Spleen (tissue), 11 donors: ENCODE results near the gene MBNL1. TPM values are rescaled to one million over a fixed set of nuclear protein-coding genes. Genes with fewer than 3 reads are reported as not detected.

Source experiments
- DNase-seq: peaks from one replicate; pipeline ENCODE4 v3.0.0-alpha.2; 2020
- H3K27ac ChIP-seq, 8 donors: fragments of 200-600 bp; sonication (generic) in 7 of 8; 1 replicate in 4 of 8; 2 replicates in 4 of 8; pipeline versions ENCODE4 v1.5.0 to v1.8.0; 2016 to 2021; ENCODE audit warnings: inconsistent platforms in 4 of 8, mild to moderate bottlenecking in 4 of 8, moderate library complexity in 1 of 8
- H3K27me3 ChIP-seq, 7 donors: fragments of 200-600 bp; sonication (generic) in 6 of 7; replicated peaks in 1 of 7; 1 replicate in 4 of 7; 2 replicates in 3 of 7; pipeline versions ENCODE4 v1.5.0 to v1.8.0; 2016 to 2021; ENCODE audit warnings: inconsistent platforms in 3 of 7, mild to moderate bottlenecking in 1 of 7
- H3K36me3 ChIP-seq, 6 donors: fragments of 200-600 bp; sonication (generic) in 5 of 6; 1 replicate in 4 of 6; 2 replicates in 2 of 6; pipeline versions ENCODE4 v1.5.0 to v1.8.0; 2016 to 2021; ENCODE audit warnings: inconsistent platforms in 2 of 6
- H3K4me1 ChIP-seq, 6 donors: fragments of 200-600 bp; sonication (generic) in 5 of 6; 1 replicate in 3 of 6; 2 replicates in 3 of 6; pipeline versions ENCODE4 v1.5.0 to v1.8.0; 2016 to 2021; ENCODE audit warnings: inconsistent platforms in 3 of 6
- H3K4me3 ChIP-seq, 8 donors: fragments of 200-600 bp; sonication (generic) in 7 of 8; 1 replicate in 4 of 8; 2 replicates in 4 of 8; pipeline versions ENCODE4 v1.5.0 to v1.8.0; 2016 to 2021; ENCODE audit warnings: inconsistent platforms in 4 of 8, mild to moderate bottlenecking in 4 of 8, moderate library complexity in 2 of 8
- H3K9me3 ChIP-seq, 8 donors: fragments of 200-600 bp; sonication (generic) in 7 of 8; 1 replicate in 4 of 8; 2 replicates in 4 of 8; pipeline versions ENCODE4 v1.5.0 to v1.8.0; 2016 to 2021; ENCODE audit warnings: inconsistent platforms in 4 of 8
- CTCF ChIP-seq, 11 experiments: fragments of 200-600 bp in 7 of 11; fragments of 450-650 bp in 4 of 11; sonication (generic) in 4 of 11; IDR thresholded peaks in 8 of 11; conservative IDR thresholded peaks in 3 of 11; 1 replicate in 7 of 11; 2 replicates in 4 of 11; pipeline versions ENCODE4 v1.4.0 to v1.8.0; 2016 to 2021; ENCODE audit warnings: antibody characterized with exemption in 11 of 11, inconsistent platforms in 4 of 11, mild to moderate bottlenecking in 1 of 11
- POLR2A ChIP-seq, 3 donors: fragments of 450-650 bp; IDR thresholded peaks; one replicate each; pipeline ENCODE4 v1.5.1; 2017; ENCODE audit warnings: antibody characterized with exemption in 3 of 3, mild to moderate bottlenecking in 1 of 3
- POLR2AphosphoS5 ChIP-seq, 3 donors: sonication (generic); formaldehyde crosslinking; IDR thresholded peaks; one replicate each; pipeline ENCODE4 v1.5.1; 2017; ENCODE audit warnings: antibody characterized with exemption in 3 of 3
- WGBS, 5 donors: extraction: QIAGEN DNeasy Blood & Tissue Kit in 3 of 5; methylation state at CpG; one replicate each; pipeline versions ENCODE4 v1.1.5 to v1.1.7; 2013 to 2018; 5-methylcytosine and 5-hydroxymethylcytosine counted together
- intact Hi-C: fragments of 100-400 bp; cut with DNase I; formaldehyde crosslinking; loops from one replicate; pipeline ENCODE4 v1.15.0; 2023; ENCODE audit warnings: low total_unique reads
- polyA plus RNA-seq, 3 donors: library from polyadenylated mRNA; stranded (reverse); fragments of 200-250 nt; gene quantifications; one replicate each; pipeline ENCODE4 v1.2.1, GENCODE V29; 2013
- total RNA-seq, 7 donors: library from RNA; depleted of rRNA in 3 of 7; stranded (reverse); fragments of >200 nt in 3 of 7; fragmentation: NEBNext Ultra II Directional in 4 of 7; extraction: Animal tissue kit (Norgen Biotek cat#: 25700) in 4 of 7; gene quantifications; one replicate each; pipeline versions ENCODE4 v1.1.0 to v1.2.1, GENCODE V29; 2016 to 2021
- donor health status: healthy with polysubstance abuse.
- donor health status: DM: no; HTN: no; CAD: no; lungs with moderate emphysema.
- donor health status: DM: no; HTN: no; CAD: no.
- donor health status: Bipolar disorder and iron deficiency.
- donor health status: healthy.
- donor health status: DM: no; HTN: no; CAD: no.
- donor health status: DM: yes; HTN: yes; CAD: no.

Gene MBNL1
- total and polyA plus RNA-seq, 10 donors: 64.7 to 491 (median 296) TPM

GRCh38 chr3:152470095-152470494 lies 201.4 kb downstream of the MBNL1 start:
- intact Hi-C loops: loop anchor here (10.0 kb wide), 1 partner anchor 55 kb away; no protein-coding TSS in a partner anchor
- Histone ChIP-seq H3K27me3 (no peaks in the 10 kb centered on the region), H3K27ac (peak overlapping the region in 1 of 8 donors; percentile 9), H3K4me1 (peaks cover 0 to 15% (median 5%) of the 10 kb centered on the region in 6 donors), H3K36me3 (peaks cover 0 to 16% (median 2%) of the 10 kb centered on the region in 6 donors), H3K4me3 (no peak overlapping the region), H3K9me3 (peaks cover 0 to 4% (median under 1%) of the 10 kb centered on the region in 8 donors)
- WGBS, 5 donors: 84 to 92% (median 86%) methylated on average over 4 of the region's 4 CpGs
- TF ChIP-seq CTCF (IDR thresholded peaks at IDR 0.05 in 8 of 11, conservative IDR thresholded peaks at IDR 0.05 in 3 of 11) (no peak), POLR2A (IDR thresholded peaks at IDR 0.05) (no peak), POLR2AphosphoS5 (IDR thresholded peaks at IDR 0.05) (peak in 1 of 3 donors; percentile 9)
- DNase-seq: no peak

GRCh38 chr3:152470893-152471292 lies 202.2 kb downstream of the MBNL1 start:
- peaks cover 0 to 8% (median 0%) of the 10 kb centered on the region in 6 donors for H3K36me3 ChIP-seq
- H3K9me3 ChIP-seq: peaks cover 0 to 12% (median 8%) of the 10 kb centered on the region in 8 donors
- intact Hi-C loops: loop anchor here (10.0 kb wide), 1 partner anchor 54 kb away; no protein-coding TSS in a partner anchor
- 64 to 85% (median 83%) methylated on average over 1 of the region's 1 CpG for WGBS, 5 donors
- H3K27ac ChIP-seq: no peak overlapping the region
- H3K4me1 ChIP-seq: peaks cover 0 to 15% (median 5%) of the 10 kb centered on the region in 6 donors
- H3K27me3 ChIP-seq: no peaks in the 10 kb centered on the region
- DNase-seq: no peak
- TF ChIP-seq POLR2A (IDR thresholded peaks at IDR 0.05) (no peak), POLR2AphosphoS5 (IDR thresholded peaks at IDR 0.05) (no peak), CTCF (IDR thresholded peaks at IDR 0.05 in 8 of 11, conservative IDR thresholded peaks at IDR 0.05 in 3 of 11) (no peak)
- no peak overlapping the region for H3K4me3 ChIP-seq

- peaks cover 0 to 15% (median 5%) of the 10 kb centered on the region in 6 donors for H3K4me1 ChIP-seq
- TF ChIP-seq CTCF (IDR thresholded peaks at IDR 0.05 in 8 of 11, conservative IDR thresholded peaks at IDR 0.05 in 3 of 11): peak; percentile 32 to 84 (median 78)
- TF ChIP-seq POLR2AphosphoS5 (IDR thresholded peaks at IDR 0.05): peak in 1 of 3 donors; percentile 53
- no peak for TF ChIP-seq POLR2A (IDR thresholded peaks at IDR 0.05)
- peaks cover 0 to under 1% (median 0%) of the 10 kb centered on the region in 6 donors for H3K36me3 ChIP-seq
- peak overlapping the region in 5 of 8 donors; percentile 6 to 47 (median 16) for H3K4me3 ChIP-seq
- WGBS, 5 donors: 14 to 26% (median 21%) methylated on average over 15 of the region's 15 CpGs
- H3K27ac ChIP-seq: peak overlapping the region in 7 of 8 donors; percentile 13 to 65 (median 49)
- peaks cover 0 to 16% (median 10%) of the 10 kb centered on the region in 8 donors for H3K9me3 ChIP-seq
- intact Hi-C loops: loop anchor here (10.0 kb wide), 1 partner anchor 53 kb away; no protein-coding TSS in a partner anchor
- no peak for DNase-seq
- H3K27me3 ChIP-seq: no peaks in the 10 kb centered on the region
Observed at GRCh38 chr3:152471814-152472671, 203.3 kb downstream of the MBNL1 start.

GRCh38 chr3:152472672-152472954 lies 203.9 kb downstream of the MBNL1 start:
- Histone ChIP-seq H3K4me3 (peak overlapping the region in 1 of 8 donors; percentile 47), H3K4me1 (peaks cover 0 to 15% (median 5%) of the 10 kb centered on the region in 6 donors), H3K27me3 (no peaks in the 10 kb centered on the region), H3K27ac (peak overlapping the region in 3 of 8 donors; percentile 33 to 65 (median 63)), H3K9me3 (peaks cover 0 to 16% (median 10%) of the 10 kb centered on the region in 8 donors), H3K36me3 (no peaks in the 10 kb centered on the region)
- no peak for TF ChIP-seq CTCF (IDR thresholded peaks at IDR 0.05 in 8 of 11, conservative IDR thresholded peaks at IDR 0.05 in 3 of 11)
- no peak for TF ChIP-seq POLR2A (IDR thresholded peaks at IDR 0.05)
- 87 to 97% (median 95%) methylated on average over 3 of the region's 3 CpGs for WGBS, 5 donors
- no peak for DNase-seq
- intact Hi-C loops: loop anchor here (10.0 kb wide), 1 partner anchor 52 kb away; no protein-coding TSS in a partner anchor
